Measurements from ENCODE around the gene PLEKHB1. TPM values are rescaled to one million over a fixed set of nuclear protein-coding genes. Genes with fewer than 3 reads are reported as not detected.

Gene PLEKHB1
- total and polyA plus RNA-seq, 10 of the 15 experiments (the other 5 are each of a cell fraction or from before 2014, with no cell fraction given), result 0.58 to 2.6 (median 1.5) TPM; not detected in 1

GRCh38 chr11:73656985-73657384, 10.6 kb downstream of the PLEKHB1 start (continued):
- TF ChIP-seq SUZ12 (IDR thresholded peaks at IDR 0.05; ENCODE audit: unreplicated experiment), result no peak
- TF ChIP-seq NFYA (IDR thresholded peaks at IDR 0.05; ENCODE audit: borderline replicate concordance, low read depth, low read length), result no peak
- no peak for TF ChIP-seq STAT1 (conservative IDR thresholded peaks at IDR 0.05)
- no peak for TF ChIP-seq IRF4 (IDR thresholded peaks at IDR 0.05; ENCODE audit: low read depth, low read length)

- no peaks in the 10 kb centered on the region for H3K27me3 ChIP-seq (replicated peaks in 1 of 2; ENCODE audit: control insufficient read depth in 2 of 2, insufficient read depth in 2 of 2, low read length in 1 of 2)
- ATAC-seq (no peak), DNase-seq (ENCODE audit: low read depth, low spot score) (no peak), FAIRE-seq (no peak)
- H3K4me2 ChIP-seq (ENCODE audit: control insufficient read depth, insufficient read depth), result no peak overlapping the region
- in situ Hi-C loops (cut with MboI) (loop anchor here (5.0 kb wide), 2 partner anchors 258 to 308 kb away; no protein-coding TSS in a partner anchor), intact Hi-C loops (cut with micrococcal nuclease; ENCODE audit: unreplicated experiment) (loop anchor here (2.0 to 5.0 kb wide), 3 partner anchors 181 to 309 kb away; no protein-coding TSS in a partner anchor)
- no peaks in the 10 kb centered on the region for H3K4me1 ChIP-seq (ENCODE audit: control insufficient read depth, insufficient read depth, low read length)
- no peaks in the 10 kb centered on the region for H3K9me3 ChIP-seq (replicated peaks; ENCODE audit: control insufficient read depth, insufficient read depth, low read length)
- ChIA-PET CTCF (interaction anchor here (0.6 to 8.1 kb wide), 41 partner anchors 12 to 815 kb away, joined by 3 to 173 read pairs (median 5); partner anchors contain the start of gene RELT), RAD21 (ENCODE audit: unreplicated experiment) (interaction anchor here (1.2 to 5.2 kb wide), 11 partner anchors 12 to 365 kb away, joined by 3 to 64 read pairs (median 7); no protein-coding TSS in a partner anchor), SMC1A (ENCODE audit: uncharacterized antibody, unreplicated experiment) (interaction anchor here (0.8 to 6.3 kb wide), 15 partner anchors 16 to 358 kb away, joined by 3 to 79 read pairs (median 5); no protein-coding TSS in a partner anchor), POLR2A (no interaction called here)
- no peaks in the 10 kb centered on the region for H4K20me1 ChIP-seq (ENCODE audit: control insufficient read depth, insufficient read depth)
- H3K4me3 ChIP-seq, result no peak overlapping the region
- no peak overlapping the region for H3K27ac ChIP-seq (ENCODE audit: control insufficient read depth, insufficient read depth)
- 53% methylated on average over 3 of the region's 3 CpGs for WGBS (ENCODE audit: insufficient coverage, insufficient replicate concordance, low lambda C conversion rate, missing lambda C conversion rate)
- H3K9ac ChIP-seq (ENCODE audit: control insufficient read depth, insufficient read depth, low read length), result no peak overlapping the region
- H2AFZ ChIP-seq (ENCODE audit: control insufficient read depth, low read depth, low read length), result no peak overlapping the region
- H3K79me2 ChIP-seq (ENCODE audit: control insufficient read depth, insufficient read depth, low read length), result no peaks in the 10 kb centered on the region
- no peaks in the 10 kb centered on the region for H3K36me3 ChIP-seq (ENCODE audit: control insufficient read depth in 2 of 2, insufficient read depth in 2 of 2, low read length in 1 of 2)
- no TSS peak for BruUV-seq (replicated peaks)
- TF ChIP-seq KLF5 (IDR thresholded peaks at IDR 0.05; ENCODE audit: partially characterized antibody) (no peak), BACH1 (IDR thresholded peaks at IDR 0.05; ENCODE audit: borderline replicate concordance) (no peak), SMAD5 (IDR thresholded peaks at IDR 0.05; ENCODE audit: low read depth) (no peak), REST (IDR thresholded peaks at IDR 0.05; ENCODE audit: low read depth, low read length) (no peak), EGR1 (IDR thresholded peaks at IDR 0.05; ENCODE audit: borderline replicate concordance in 1 of 2, low read depth in 2 of 2, low read length in 2 of 2) (no peak), MYB (IDR thresholded peaks at IDR 0.05; ENCODE audit: borderline replicate concordance, low read depth, low read length) (no peak), MXI1 (IDR thresholded peaks at IDR 0.05; ENCODE audit: low read depth, low read length) (no peak), POLR2AphosphoS5 (IDR thresholded peaks at IDR 0.05; ENCODE audit: low read length) (no peak)
- TF ChIP-seq, protein P1, sequence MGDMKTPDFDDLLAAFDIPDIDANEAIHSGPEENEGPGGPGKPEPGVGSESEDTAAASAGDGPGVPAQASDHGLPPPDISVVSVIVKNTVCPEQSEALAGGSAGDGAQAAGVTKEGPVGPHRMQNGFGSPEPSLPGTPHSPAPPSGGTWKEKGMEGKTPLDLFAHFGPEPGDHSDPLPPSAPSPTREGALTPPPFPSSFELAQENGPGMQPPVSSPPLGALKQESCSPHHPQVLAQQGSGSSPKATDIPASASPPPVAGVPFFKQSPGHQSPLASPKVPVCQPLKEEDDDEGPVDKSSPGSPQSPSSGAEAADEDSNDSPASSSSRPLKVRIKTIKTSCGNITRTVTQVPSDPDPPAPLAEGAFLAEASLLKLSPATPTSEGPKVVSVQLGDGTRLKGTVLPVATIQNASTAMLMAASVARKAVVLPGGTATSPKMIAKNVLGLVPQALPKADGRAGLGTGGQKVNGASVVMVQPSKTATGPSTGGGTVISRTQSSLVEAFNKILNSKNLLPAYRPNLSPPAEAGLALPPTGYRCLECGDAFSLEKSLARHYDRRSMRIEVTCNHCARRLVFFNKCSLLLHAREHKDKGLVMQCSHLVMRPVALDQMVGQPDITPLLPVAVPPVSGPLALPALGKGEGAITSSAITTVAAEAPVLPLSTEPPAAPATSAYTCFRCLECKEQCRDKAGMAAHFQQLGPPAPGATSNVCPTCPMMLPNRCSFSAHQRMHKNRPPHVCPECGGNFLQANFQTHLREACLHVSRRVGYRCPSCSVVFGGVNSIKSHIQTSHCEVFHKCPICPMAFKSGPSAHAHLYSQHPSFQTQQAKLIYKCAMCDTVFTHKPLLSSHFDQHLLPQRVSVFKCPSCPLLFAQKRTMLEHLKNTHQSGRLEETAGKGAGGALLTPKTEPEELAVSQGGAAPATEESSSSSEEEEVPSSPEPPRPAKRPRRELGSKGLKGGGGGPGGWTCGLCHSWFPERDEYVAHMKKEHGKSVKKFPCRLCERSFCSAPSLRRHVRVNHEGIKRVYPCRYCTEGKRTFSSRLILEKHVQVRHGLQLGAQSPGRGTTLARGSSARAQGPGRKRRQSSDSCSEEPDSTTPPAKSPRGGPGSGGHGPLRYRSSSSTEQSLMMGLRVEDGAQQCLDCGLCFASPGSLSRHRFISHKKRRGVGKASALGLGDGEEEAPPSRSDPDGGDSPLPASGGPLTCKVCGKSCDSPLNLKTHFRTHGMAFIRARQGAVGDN (IDR thresholded peaks at IDR 0.05), result no peak
- TF ChIP-seq, protein P2, sequence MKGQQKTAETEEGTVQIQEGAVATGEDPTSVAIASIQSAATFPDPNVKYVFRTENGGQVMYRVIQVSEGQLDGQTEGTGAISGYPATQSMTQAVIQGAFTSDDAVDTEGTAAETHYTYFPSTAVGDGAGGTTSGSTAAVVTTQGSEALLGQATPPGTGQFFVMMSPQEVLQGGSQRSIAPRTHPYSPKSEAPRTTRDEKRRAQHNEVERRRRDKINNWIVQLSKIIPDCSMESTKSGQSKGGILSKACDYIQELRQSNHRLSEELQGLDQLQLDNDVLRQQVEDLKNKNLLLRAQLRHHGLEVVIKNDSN (IDR thresholded peaks at IDR 0.05; ENCODE audit: borderline replicate concordance, extremely low read length, insufficient read depth, low read depth, low read length), result no peak
Observed at GRCh38 chr11:73659961-73660360, 13.6 kb downstream of the PLEKHB1 start.
